GM12864 (cell line): ENCODE measurements around the gene MTHFSD.

Experiments
- DNase-seq: peaks from one replicate; pipeline ENCODE4 v3.0.0-alpha.2; 2011; ENCODE audit warnings: low read depth
- H3K4me3 ChIP-seq: 2 replicates; pipeline ENCODE4 v1.5.1; 2011; ENCODE audit warnings: mild to moderate bottlenecking, low read depth, low read length, control low read depth
- CTCF ChIP-seq: IDR thresholded peaks from 2 replicates; pipeline ENCODE4 v1.5.1; 2011; ENCODE audit warnings: low read depth, mild to moderate bottlenecking, moderate library complexity, low read length, control low read depth, inconsistent platforms; ENCODE audit errors: missing control alignments

The MTHFSD gene

GRCh38 chr16:86505899-86506864 is 48.9 kb downstream of the MTHFSD start:
- no peak overlapping the region for H3K4me3 ChIP-seq

GRCh38 chr16:86505185-86505898 is 49.7 kb downstream of the MTHFSD start:
- no peak for TF ChIP-seq CTCF
- DNase-seq: no peak
- no peak overlapping the region for H3K4me3 ChIP-seq

More at GRCh38 chr16:86505899-86506864, 48.9 kb downstream of the MTHFSD start:
- no peak for TF ChIP-seq CTCF
- no peak for DNase-seq

DNA sequence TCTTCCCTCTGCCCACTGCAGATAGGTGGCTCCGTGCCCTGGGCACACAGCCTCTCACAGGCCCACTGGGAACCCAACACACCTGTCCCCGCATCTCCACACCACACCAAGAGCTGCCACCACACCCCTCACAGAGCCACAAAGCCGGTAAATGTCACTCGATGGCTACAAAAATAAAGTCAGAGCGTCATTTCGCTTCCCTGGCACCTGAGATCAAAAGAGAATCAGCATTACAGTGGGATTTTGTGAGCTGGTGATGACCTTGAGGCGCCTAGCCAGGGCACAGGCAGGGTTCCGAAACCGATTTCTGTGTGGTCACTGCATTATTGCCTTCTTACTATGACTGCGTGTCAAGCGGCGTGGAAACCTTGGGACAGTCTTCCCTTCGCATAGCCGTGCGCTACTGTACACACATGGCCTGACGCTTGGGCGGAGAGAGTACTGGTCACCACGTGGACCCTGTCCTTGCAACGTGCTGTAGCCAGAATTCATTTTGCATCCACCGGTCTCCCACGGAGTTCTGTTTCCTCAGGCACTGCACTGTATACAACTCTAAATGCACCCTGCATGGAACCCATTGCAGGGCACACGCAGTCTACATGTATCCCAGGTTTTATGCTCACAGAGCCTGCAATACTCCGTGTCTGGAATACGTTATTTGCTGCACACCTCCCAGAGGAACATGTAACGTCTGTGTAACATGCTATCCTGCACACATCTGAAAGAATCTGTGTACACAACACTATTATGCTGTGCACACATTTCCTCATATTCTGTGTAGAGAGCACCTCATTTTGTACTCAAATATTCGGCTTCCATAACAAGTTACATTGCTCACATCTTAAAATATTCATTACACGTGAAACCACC is 50.5 kb downstream of the MTHFSD start:
- H3K4me3 ChIP-seq: no peak overlapping the region
- TF ChIP-seq CTCF: no peak
- no peak for DNase-seq

DNA sequence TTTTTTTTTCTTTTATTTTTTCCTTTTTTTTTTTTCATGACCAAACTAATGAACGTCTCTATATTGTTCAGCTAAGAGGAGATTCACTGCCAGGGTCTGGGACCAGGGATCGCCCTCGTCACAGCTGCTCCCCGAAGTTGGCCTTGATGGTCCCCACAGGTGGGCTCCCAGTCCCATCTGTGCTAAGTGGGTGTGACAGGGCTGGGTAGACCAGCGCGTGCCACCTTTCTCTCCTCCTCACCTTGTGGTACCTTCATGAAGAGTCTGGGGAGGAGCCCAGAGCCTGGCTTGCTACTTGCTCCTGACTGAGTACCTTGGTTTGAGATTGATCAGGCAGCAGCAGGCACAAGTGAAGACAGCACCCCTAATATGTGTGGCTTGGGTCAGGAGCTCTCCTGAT is 51.2 kb downstream of the MTHFSD start:
- H3K4me3 ChIP-seq: no peak overlapping the region
- no peak for TF ChIP-seq CTCF
- DNase-seq: no peak

GRCh38 chr16:86502856-86503748 is 51.9 kb downstream of the MTHFSD start:
- no peak overlapping the region for H3K4me3 ChIP-seq
- no peak for DNase-seq
- TF ChIP-seq CTCF: no peak
